K562 (cell line): ENCODE data around the gene LRMDA. TPM values are rescaled to one million over a fixed set of nuclear protein-coding genes. Genes with fewer than 3 reads are reported as not detected.

Experiments used
- ATAC-seq: fragments of 200-7000 bp; cut with Tn5 transposase; 3 replicates; pipeline ENCODE4 v1.9.1; 2020; ENCODE audit warnings: moderate library complexity
- BruUV-seq: library from RNA; stranded (reverse); fragments of 400-500 nt; replicated peaks from 2 replicates; lab custom pipeline; 2021; lab: Mats Ljungman, UMichigan
- CTCF ChIA-PET: fragments of 300-600 bp; formaldehyde crosslinking; extraction: SDS; loops from one replicate; lab custom pipeline; 2021; ENCODE audit warnings: low intra/inter-chr PET ratio; lab: Yijun Ruan, JAX
- POLR2A ChIA-PET: fragments of 300-600, 350-650 bp; sonication (Branson Sonifier 250); formaldehyde crosslinking; extraction: SDS; loops from one replicate; lab custom pipeline; 2021; ENCODE audit warnings: antibody characterized with exemption, inconsistent platforms; lab: Yijun Ruan, JAX
- DNase-seq, 4 experiments: peaks; one replicate each; pipeline versions ENCODE4 v3.0.0 to v3.0.0-alpha.2; 2011 to 2018; ENCODE audit warnings: low spot score in 3 of 4, mixed read lengths in 3 of 4; ENCODE audit errors: extremely low read depth in 1 of 4
- FAIRE-seq: peaks from 2 replicates; lab custom pipeline; 2011; peaks lifted over from hg19 to GRCh38; lab: Jason Lieb, UNC
- H2AFZ ChIP-seq: 2 replicates; pipeline ENCODE4 v1.6.0; 2011; ENCODE audit warnings: low read depth, low read length, control low read depth, inconsistent platforms
- H3K27ac ChIP-seq: fragments of 200-600 bp; 3 replicates; pipeline ENCODE4 v1.8.0; 2011; ENCODE audit warnings: low read depth, mild to moderate bottlenecking, control low read depth, inconsistent platforms, low read length, moderate library complexity, mixed read lengths; ENCODE audit errors: extremely low read depth
- H3K27me3 ChIP-seq, 2 experiments: fragments of 300-600 bp in 1 of 2; 2 replicates in 1 of 2; 3 replicates in 1 of 2; pipeline versions ENCODE4 v1.6.0 to v1.8.0; 2011; ENCODE audit warnings: inconsistent platforms in 2 of 2, low read length in 2 of 2, mild to moderate bottlenecking in 1 of 2, mixed read lengths in 1 of 2, moderate library complexity in 1 of 2; ENCODE audit not compliant: control insufficient read depth in 2 of 2, insufficient read depth in 2 of 2
- H3K36me3 ChIP-seq: fragments of 300-600 bp; 3 replicates; pipeline ENCODE4 v1.8.0; 2011; ENCODE audit warnings: mild to moderate bottlenecking, low read length, inconsistent platforms; ENCODE audit not compliant: control insufficient read depth, insufficient read depth
- H3K4me1 ChIP-seq, 2 experiments: fragments of 200-600 bp in 1 of 2; replicated peaks in 1 of 2; 2 replicates in 1 of 2; 3 replicates in 1 of 2; pipeline versions ENCODE4 v1.5.1 to v1.8.0; 2011; ENCODE audit warnings: inconsistent platforms in 2 of 2, low read length in 2 of 2, mild to moderate bottlenecking in 1 of 2, mixed read lengths in 1 of 2, moderate library complexity in 1 of 2; ENCODE audit not compliant: control insufficient read depth in 2 of 2, insufficient read depth in 2 of 2
- H3K4me2 ChIP-seq: 2 replicates; pipeline ENCODE4 v1.6.1; 2011; ENCODE audit warnings: low read length, control low read depth, inconsistent platforms, mixed read lengths; ENCODE audit not compliant: insufficient read depth
- H3K4me3 ChIP-seq: fragments of 200-600 bp; sonication (generic), shearing (Covaris generic); 2 replicates; pipeline ENCODE4 v1.5.1; 2016; ENCODE audit warnings: control low read depth, inconsistent platforms
- H3K79me2 ChIP-seq: fragments of 200-600 bp; 3 replicates; pipeline ENCODE4 v1.8.0; 2011; ENCODE audit warnings: low read length, inconsistent platforms; ENCODE audit not compliant: control insufficient read depth, insufficient read depth
- H3K9ac ChIP-seq, 2 experiments: 2 replicates each; pipeline versions ENCODE4 v1.6.0 to v1.6.1; 2011; ENCODE audit warnings: low read depth in 2 of 2, low read length in 2 of 2, control low read depth in 1 of 2, inconsistent platforms in 1 of 2, mild to moderate bottlenecking in 1 of 2, mixed read lengths in 1 of 2; ENCODE audit not compliant: insufficient read depth in 1 of 2
- H3K9me1 ChIP-seq: one replicate; pipeline ENCODE4 v1.6.0; 2011; ENCODE audit warnings: inconsistent platforms, mild to moderate bottlenecking, low read length, moderate library complexity; ENCODE audit not compliant: control insufficient read depth, insufficient read depth
- H3K9me3 ChIP-seq: replicated peaks from 2 replicates; pipeline ENCODE4 v1.5.1; 2011; ENCODE audit warnings: low read depth, low read length, inconsistent platforms; ENCODE audit not compliant: control insufficient read depth, insufficient read depth
- H4K20me1 ChIP-seq: replicated peaks from 2 replicates; pipeline ENCODE4 v1.6.1; 2011; ENCODE audit warnings: low read length, inconsistent platforms, mixed read lengths; ENCODE audit not compliant: control insufficient read depth, insufficient read depth
- BCL6 ChIP-seq: fragments of 250-450 bp; sonication (Bioruptor Pico); IDR thresholded peaks from 2 replicates; pipeline ENCODE4 v1.4.0; 2020
- CBFB ChIP-seq: sonication (generic); formaldehyde crosslinking; IDR thresholded peaks from 2 replicates; pipeline ENCODE4 v1.4.0; 2020; ENCODE audit warnings: mild to moderate bottlenecking, missing genetic modification reagents
- COPS2 ChIP-seq: fragments of 450-650 bp; conservative IDR thresholded peaks from 2 replicates; pipeline ENCODE4 v1.6.1; 2016; ENCODE audit warnings: mild to moderate bottlenecking, moderate library complexity
- HLTF ChIP-seq: fragments of 450-650 bp; IDR thresholded peaks from 2 replicates; pipeline ENCODE4 v1.6.1; 2016
- NFXL1 ChIP-seq: fragments of 450-650 bp; formaldehyde crosslinking; IDR thresholded peaks from 2 replicates; pipeline ENCODE4 v1.4.0; 2021; ENCODE audit warnings: mild to moderate bottlenecking
- POU5F1 ChIP-seq: fragments of 150-350 bp; IDR thresholded peaks from 2 replicates; pipeline ENCODE4 v1.6.1; 2014; ENCODE audit warnings: borderline replicate concordance, low read length, low read depth, mild to moderate bottlenecking; ENCODE audit not compliant: partially characterized antibody
- SFPQ ChIP-seq: fragments of 200-400 bp; formaldehyde crosslinking; IDR thresholded peaks from 2 replicates; pipeline ENCODE4 v1.6.1; 2017; ENCODE audit warnings: mild to moderate bottlenecking, low read depth, low read length, moderate library complexity
- ZMIZ1 ChIP-seq, 2 experiments: fragments of 150-350 bp in 1 of 2; IDR thresholded peaks; 2 replicates each; pipeline ENCODE4 v1.6.1; 2012 to 2016; ENCODE audit warnings: low read depth in 2 of 2, low read length in 2 of 2, mild to moderate bottlenecking in 1 of 2, moderate library complexity in 1 of 2
- ZNF23 ChIP-seq: fragments of 250-450 bp; sonication (Bioruptor Pico); IDR thresholded peaks from 2 replicates; pipeline ENCODE4 v1.4.0; 2020; ENCODE audit warnings: mild to moderate bottlenecking
- ZNF3 ChIP-seq: fragments of 250-450 bp; sonication (Bioruptor Pico); IDR thresholded peaks from 2 replicates; pipeline ENCODE4 v1.5.0; 2021; ENCODE audit warnings: mild to moderate bottlenecking, moderate library complexity
- ZNF561 ChIP-seq: fragments of 450-650 bp; formaldehyde crosslinking; conservative IDR thresholded peaks from 2 replicates; pipeline ENCODE4 v1.4.0; 2020; ENCODE audit warnings: mild to moderate bottlenecking, moderate library complexity
- ZNF766 ChIP-seq: fragments of 200-800 bp; sonication (Bioruptor generic); conservative IDR thresholded peaks from 2 replicates; pipeline ENCODE4 v1.6.1; 2016; ENCODE audit warnings: missing genetic modification characterization, missing compliant biosample characterization
- WGBS: fragments of 100-300 bp; shearing (Covaris generic); methylation state at CpG from one replicate; pipeline ENCODE4 v1.1.6; 2016; ENCODE audit warnings: low coverage, mixed read lengths; ENCODE audit not compliant: insufficient coverage; ENCODE audit errors: missing lambda C conversion rate; 5-methylcytosine and 5-hydroxymethylcytosine counted together
- in situ Hi-C: fragments of 300-500 bp; cut with MboI; formaldehyde crosslinking; loops from 4 replicates; pipeline ENCODE4 v1.15.0; 2018; ENCODE audit warnings: inconsistent platforms, mixed read lengths
- intact Hi-C: fragments of 100-400 bp; cut with micrococcal nuclease; formaldehyde crosslinking; loops from 2 replicates; pipeline ENCODE4 v1.14.2; 2022
- polyA plus RNA-seq, 8 experiments: library from polyadenylated mRNA; depleted of rRNA in 4 of 8; stranded (reverse) in 5 of 8; unstranded in 3 of 8; fragments of >200 nt; fragmentation: Nextera tagmentation in 2 of 8; fragmentation: Illumina TruSeq in 1 of 8; extraction: Ambion mirVana in 2 of 8; extraction: Trizol in 1 of 8; gene quantifications; 2 replicates each; pipeline versions ENCODE4 v1.2.1 to v1.2.3, GENCODE V29; 2011 to 2014; ENCODE audit warnings: inconsistent platforms in 1 of 8, missing spikeins in 1 of 8
- total RNA-seq, 7 experiments: library from RNA; depleted of rRNA in 6 of 7; stranded (reverse); fragments of >200 nt in 6 of 7; fragmentation: Illumina TruSeq in 2 of 7; extraction: Trizol in 2 of 7; gene quantifications; 2 replicates each; pipeline versions ENCODE4 v1.2.1 to v1.2.3, GENCODE V29; 2011 to 2021; ENCODE audit warnings: low replicate concordance in 1 of 7

Gene LRMDA
- total and polyA plus RNA-seq, 9 of the 15 experiments (the other 6 are each of a cell fraction or from before 2014, with no cell fraction given): 0.25 TPM; not detected in 8

GRCh38 chr10:76415554-76415953 is 984.1 kb downstream of the LRMDA start:
- in situ Hi-C loops: no loop called here
- H3K4me2 ChIP-seq: no peak overlapping the region
- H3K4me3 ChIP-seq: no peak overlapping the region
- FAIRE-seq (no peak), ATAC-seq (no peak), DNase-seq (no peak)
- no peaks in the 10 kb centered on the region for H3K79me2 ChIP-seq
- intact Hi-C loops: no loop called here
- H3K27me3 ChIP-seq: no peaks in the 10 kb centered on the region
- POLR2A ChIA-PET: no interaction called here
- TF ChIP-seq ZNF766 (no peak), ZNF23 (no peak), BCL6 (CRISPR knock-in tag) (no peak), ZNF561 (CRISPR knock-in tag) (no peak), HLTF (no peak)
- H3K9me3 ChIP-seq: no peaks in the 10 kb centered on the region
- 0% methylated on average over 7 of the region's 7 CpGs for WGBS
- no peaks in the 10 kb centered on the region for H3K36me3 ChIP-seq
- no peak overlapping the region for H2AFZ ChIP-seq
- H3K9ac ChIP-seq: no peak overlapping the region
- no peaks in the 10 kb centered on the region for H4K20me1 ChIP-seq
- H3K27ac ChIP-seq: no peak overlapping the region
- H3K4me1 ChIP-seq: no peaks in the 10 kb centered on the region
- no TSS peak for BruUV-seq
- CTCF ChIA-PET: no interaction called here
- no peaks in the 10 kb centered on the region for H3K9me1 ChIP-seq

GRCh38 chr10:76416642-76417041 is 985.2 kb downstream of the LRMDA start:
- Histone ChIP-seq H3K4me1 (no peaks in the 10 kb centered on the region), H3K9me1 (no peaks in the 10 kb centered on the region), H4K20me1 (no peaks in the 10 kb centered on the region), H2AFZ (no peak overlapping the region), H3K79me2 (no peaks in the 10 kb centered on the region), H3K36me3 (no peaks in the 10 kb centered on the region), H3K27me3 (no peaks in the 10 kb centered on the region), H3K27ac (no peak overlapping the region), H3K4me3 (no peak overlapping the region), H3K9ac (no peak overlapping the region), H3K4me2 (no peak overlapping the region), H3K9me3 (no peaks in the 10 kb centered on the region)
- ChIA-PET CTCF (no interaction called here), POLR2A (no interaction called here)
- no peak for ATAC-seq
- no peak for FAIRE-seq
- DNase-seq: no peak
- intact Hi-C loops: no loop called here
- BruUV-seq: no TSS peak
- WGBS: 0% methylated on average over 4 of the region's 4 CpGs
- in situ Hi-C loops: no loop called here
- TF ChIP-seq ZNF3 (CRISPR knock-in tag) (no peak), COPS2 (no peak), ZNF766 (no peak), POU5F1 (no peak), ZMIZ1 (IDR thresholded peaks at IDR 0.05; ENCODE audit: low read depth in 2 of 2, low read length in 2 of 2) (no peak), SFPQ (no peak), CBFB (no peak), NFXL1 (CRISPR knock-in tag) (no peak)
